Esophagus squamous epithelium (tissue), 5 donors: ENCODE measurements around the gene SCN3A. TPM values are rescaled to one million over a fixed set of nuclear protein-coding genes. Genes with fewer than 3 reads are reported as not detected.

ENCODE experiments used
- DNase-seq: peaks from one replicate; lab custom pipeline; 2025; lab: John Stamatoyannopoulos, UW
- H3K27ac ChIP-seq, 4 donors: fragments of 200-600 bp; sonication (generic); one replicate each; pipeline ENCODE4 v1.5.1; 2016 to 2019; ENCODE audit warnings: mild to moderate bottlenecking in 1 of 4
- H3K27me3 ChIP-seq, 4 donors: fragments of 200-600 bp; sonication (generic); 1 replicate in 3 of 4; 2 replicates in 1 of 4; pipeline versions ENCODE4 v1.5.1 to v1.6.0; 2017 to 2021; ENCODE audit warnings: antibody characterized with exemption in 1 of 4
- H3K36me3 ChIP-seq, 3 donors: fragments of 200-600 bp; sonication (generic); one replicate each; pipeline ENCODE4 v1.5.1; 2016 to 2019
- H3K4me1 ChIP-seq, 3 donors: fragments of 200-600 bp; sonication (generic); one replicate each; pipeline ENCODE4 v1.5.1; 2017 to 2019
- H3K4me3 ChIP-seq, 4 donors: fragments of 200-600 bp; sonication (generic); 1 replicate in 3 of 4; 2 replicates in 1 of 4; pipeline ENCODE4 v1.5.1; 2016 to 2019; ENCODE audit warnings: mild to moderate bottlenecking in 2 of 4, moderate library complexity in 1 of 4
- H3K9me3 ChIP-seq, 3 donors: fragments of 200-600 bp; sonication (generic); one replicate each; pipeline ENCODE4 v1.5.1; 2016 to 2019
- CTCF ChIP-seq, 6 experiments: fragments of 450-650 bp in 4 of 6; fragments of 200-600 bp in 2 of 6; sonication (generic) in 2 of 6; IDR thresholded peaks; one replicate each; pipeline ENCODE4 v1.5.1; 2016 to 2019; ENCODE audit warnings: antibody characterized with exemption in 6 of 6, mild to moderate bottlenecking in 4 of 6, moderate library complexity in 4 of 6
- POLR2A ChIP-seq, 4 donors: fragments of 450-650 bp; IDR thresholded peaks; one replicate each; pipeline ENCODE4 v1.6.1; 2017; ENCODE audit warnings: antibody characterized with exemption in 4 of 4, mild to moderate bottlenecking in 4 of 4, moderate library complexity in 3 of 4
- WGBS, 2 donors: methylation state at CpG; one replicate each; pipeline ENCODE4 v1.1.5; 2018; 5-methylcytosine and 5-hydroxymethylcytosine counted together
- intact Hi-C: fragments of 100-400 bp; cut with DNase I; formaldehyde crosslinking; loops from one replicate; pipeline ENCODE4 v1.15.0; 2022
- total RNA-seq, 4 donors: library from RNA; depleted of rRNA; stranded (reverse); fragments of >200 nt; gene quantifications; one replicate each; pipeline ENCODE4 v1.1.0, GENCODE V29; 2016
- donor health status: DM: yes; HTN: yes; CAD: no.

The SCN3A gene
- total RNA-seq, 4 donors from 2014 or later: 0.08 to 0.83 (median 0.45) TPM

- H3K4me1 ChIP-seq: no peaks in the 10 kb centered on the region
- H3K9me3 ChIP-seq: peaks cover 0 to 15% (median 8%) of the 10 kb centered on the region in 3 donors
- no peaks in the 10 kb centered on the region for H3K36me3 ChIP-seq
- TF ChIP-seq CTCF (IDR thresholded peaks at IDR 0.05): no peak
- no peak for TF ChIP-seq POLR2A (IDR thresholded peaks at IDR 0.05)
- 13 to 69% methylated on average over 1 to 3 of the region's 3 CpGs for WGBS, 2 donors
- intact Hi-C loops: no loop called here
- no peak overlapping the region for H3K4me3 ChIP-seq
- H3K27me3 ChIP-seq: no peaks in the 10 kb centered on the region
- no peak for DNase-seq
- H3K27ac ChIP-seq: no peak overlapping the region
Measured at GRCh38 chr2:165074323-165074722, 129.5 kb downstream of the SCN3A start.

- TF ChIP-seq POLR2A (IDR thresholded peaks at IDR 0.05) (no peak), CTCF (IDR thresholded peaks at IDR 0.05) (no peak)
- Histone ChIP-seq H3K9me3 (peaks cover 0 to 13% (median 7%) of the 10 kb centered on the region in 3 donors), H3K4me1 (peaks cover 0 to 7% (median 0%) of the 10 kb centered on the region in 3 donors), H3K36me3 (no peaks in the 10 kb centered on the region), H3K4me3 (no peak overlapping the region), H3K27ac (no peak overlapping the region), H3K27me3 (peaks cover 0 to 3% (median 0%) of the 10 kb centered on the region in 4 donors)
- DNase-seq: no peak
- intact Hi-C loops: no loop called here
- WGBS, 2 donors: 76 to 84% methylated on average over 6 to 9 of the region's 9 CpGs
Measured at GRCh38 chr2:165070076-165070475, 133.8 kb downstream of the SCN3A start.

- 100% methylated on average over 1 of the region's 1 CpG for WGBS, 2 donors
- peaks cover 0 to 3% (median 0%) of the 10 kb centered on the region in 3 donors for H3K9me3 ChIP-seq
- no peak overlapping the region for H3K27ac ChIP-seq
- DNase-seq: no peak
- H3K27me3 ChIP-seq: peaks cover 0 to 3% (median 0%) of the 10 kb centered on the region in 4 donors
- H3K4me3 ChIP-seq: no peak overlapping the region
- intact Hi-C loops: no loop called here
- peaks cover 0 to 7% (median 0%) of the 10 kb centered on the region in 3 donors for H3K4me1 ChIP-seq
- TF ChIP-seq CTCF (IDR thresholded peaks at IDR 0.05) (no peak), POLR2A (IDR thresholded peaks at IDR 0.05) (no peak)
- no peaks in the 10 kb centered on the region for H3K36me3 ChIP-seq
Measured at GRCh38 chr2:165069151-165069550, 134.7 kb downstream of the SCN3A start.

- H3K27me3 ChIP-seq: peaks cover 0 to 3% (median 0%) of the 10 kb centered on the region in 4 donors
- H3K9me3 ChIP-seq: no peaks in the 10 kb centered on the region
- peaks cover 0 to 7% (median 0%) of the 10 kb centered on the region in 3 donors for H3K4me1 ChIP-seq
- H3K36me3 ChIP-seq: no peaks in the 10 kb centered on the region
- H3K4me3 ChIP-seq: no peak overlapping the region
- TF ChIP-seq POLR2A (IDR thresholded peaks at IDR 0.05): no peak
- no peak for TF ChIP-seq CTCF (IDR thresholded peaks at IDR 0.05)
- no peak for DNase-seq
- intact Hi-C loops: no loop called here
- H3K27ac ChIP-seq: no peak overlapping the region
Measured at GRCh38 chr2:165068487-165068757, 135.4 kb downstream of the SCN3A start.

GRCh38 chr2:165067643-165068486 lies 136.0 kb downstream of the SCN3A start:
- Histone ChIP-seq H3K4me1 (peaks cover 0 to 7% (median 0%) of the 10 kb centered on the region in 3 donors), H3K36me3 (no peaks in the 10 kb centered on the region), H3K9me3 (no peaks in the 10 kb centered on the region), H3K4me3 (peak overlapping the region in 1 of 4 donors; percentile 5), H3K27ac (no peak overlapping the region), H3K27me3 (peaks cover 0 to 3% (median 0%) of the 10 kb centered on the region in 4 donors)
- intact Hi-C loops: no loop called here
- 16 to 22% methylated on average over 12 of the region's 12 CpGs for WGBS, 2 donors
- TF ChIP-seq POLR2A (IDR thresholded peaks at IDR 0.05) (no peak), CTCF (IDR thresholded peaks at IDR 0.05) (no peak)
- DNase-seq: no peak
